SU-DHL-6 (cell line): ENCODE data around the gene PLA2G4B.

Source experiments
- H2AFZ ChIP-seq: fragments of 200-600 bp; sonication (generic); 2 replicates; pipeline ENCODE4 v1.6.1; 2014; ENCODE audit warnings: low read depth, mild to moderate bottlenecking, moderate library complexity, mixed read lengths, antibody characterized with exemption, low read length; ENCODE audit not compliant: severe bottlenecking
- H3F3A ChIP-seq: fragments of 200-600 bp; shearing (Covaris generic); 2 replicates; pipeline ENCODE4 v1.6.0; 2016; ENCODE audit warnings: antibody characterized with exemption, mild to moderate bottlenecking; ENCODE audit not compliant: insufficient read depth
- H3K27ac ChIP-seq: fragments of 200-600 bp; sonication (generic); 2 replicates; pipeline ENCODE4 v1.5.1; 2016; ENCODE audit warnings: low read depth, mild to moderate bottlenecking, low read length, moderate library complexity, mixed read lengths
- H3K27me3 ChIP-seq: fragments of 200-600 bp; sonication (generic), shearing (Covaris generic); 2 replicates; pipeline ENCODE4 v1.6.0; 2014; ENCODE audit warnings: mild to moderate bottlenecking, low read length
- H3K36me3 ChIP-seq: fragments of 200-600 bp; sonication (generic); 2 replicates; pipeline ENCODE4 v1.6.1; 2014; ENCODE audit warnings: mild to moderate bottlenecking, low read length, mixed read lengths
- H3K4me2 ChIP-seq: fragments of 300-600, 200-600 bp; shearing (Covaris generic), sonication (generic); 2 replicates; pipeline ENCODE4 v1.6.0; 2014; ENCODE audit warnings: low read length, low read depth, mild to moderate bottlenecking; ENCODE audit not compliant: poor library complexity, severe bottlenecking
- H3K4me3 ChIP-seq: fragments of 200-600 bp; sonication (generic); 2 replicates; pipeline ENCODE4 v1.5.1; 2014; ENCODE audit warnings: antibody characterized with exemption, low read length, mild to moderate bottlenecking, mixed read lengths; ENCODE audit not compliant: insufficient read depth, poor library complexity, severe bottlenecking
- H3K79me2 ChIP-seq: fragments of 200-600 bp; sonication (generic); 2 replicates; pipeline ENCODE4 v1.6.1; 2014; ENCODE audit warnings: mild to moderate bottlenecking, low read length, moderate library complexity; ENCODE audit not compliant: insufficient read depth
- H3K9ac ChIP-seq: fragments of 200-600 bp; sonication (generic); 2 replicates; pipeline ENCODE4 v1.7.0; 2014; ENCODE audit warnings: mild to moderate bottlenecking, low read length
- H3K9me2 ChIP-seq: fragments of 200-600 bp; sonication (generic); replicated peaks from 2 replicates; pipeline ENCODE4 v1.6.1; 2014; ENCODE audit warnings: low read length; ENCODE audit not compliant: insufficient read depth
- H3K9me3 ChIP-seq: fragments of 200-600 bp; sonication (generic); 2 replicates; pipeline ENCODE4 v1.6.1; 2014; ENCODE audit warnings: low read length, mixed read lengths; ENCODE audit not compliant: insufficient read depth
- H4K20me1 ChIP-seq: fragments of 200-600 bp; sonication (generic); 2 replicates; pipeline ENCODE4 v1.6.1; 2014; ENCODE audit warnings: low read depth, mild to moderate bottlenecking, antibody characterized with exemption, low read length, moderate library complexity, mixed read lengths
- CTCF ChIP-seq: fragments of 200-600 bp; sonication (generic); IDR thresholded peaks from one replicate; pipeline ENCODE4 v1.5.1; 2017; ENCODE audit warnings: antibody characterized with exemption, mild to moderate bottlenecking, low read length, moderate library complexity; ENCODE audit not compliant: insufficient read depth, poor library complexity, severe bottlenecking
- EZH2phosphoT487 ChIP-seq: fragments of 200-600 bp; sonication (generic), shearing (Covaris generic); conservative IDR thresholded peaks from 2 replicates; pipeline ENCODE4 v1.6.1; 2018; ENCODE audit warnings: mild to moderate bottlenecking, antibody characterized with exemption, low read length, moderate library complexity, mixed read lengths

The PLA2G4B gene

GRCh38 chr15:41891946-41892345 lies 53.3 kb downstream of the PLA2G4B start:
- Histone ChIP-seq H3K36me3 (no peaks in the 10 kb centered on the region), H3K79me2 (no peaks in the 10 kb centered on the region), H3K4me2 (no peak overlapping the region), H3K4me3 (no peak overlapping the region), H2AFZ (no peak overlapping the region), H4K20me1 (no peaks in the 10 kb centered on the region), H3K9ac (no peak overlapping the region), H3K27ac (no peak overlapping the region), H3F3A (no peaks in the 10 kb centered on the region), H3K9me2 (no peaks in the 10 kb centered on the region), H3K9me3 (no peaks in the 10 kb centered on the region), H3K27me3 (no peaks in the 10 kb centered on the region)
- no peak for TF ChIP-seq CTCF
- no peak for TF ChIP-seq EZH2phosphoT487

- Histone ChIP-seq H3K36me3 (no peaks in the 10 kb centered on the region), H3K4me3 (no peak overlapping the region), H2AFZ (no peak overlapping the region), H3K9me2 (no peaks in the 10 kb centered on the region), H3K4me2 (no peak overlapping the region), H3K9me3 (no peaks in the 10 kb centered on the region), H3K27me3 (no peaks in the 10 kb centered on the region), H3K79me2 (no peaks in the 10 kb centered on the region), H3K9ac (no peak overlapping the region), H3F3A (no peaks in the 10 kb centered on the region), H3K27ac (no peak overlapping the region), H4K20me1 (no peaks in the 10 kb centered on the region)
- no peak for TF ChIP-seq CTCF
- no peak for TF ChIP-seq EZH2phosphoT487
These were observed 54.2 kb downstream of the PLA2G4B start for GRCh38 chr15:41892621-41893421.

GRCh38 chr15:41893422-41894250 lies 55.0 kb downstream of the PLA2G4B start, which contains the start of gene SPTBN5:
Gene SPTBN5, minus strand, starts transcription at chr15:41894053. Its CDS starts 556 bp downstream, at chr15:41893497.
- H3K27me3 ChIP-seq, result no peaks in the 10 kb centered on the region
- no peaks in the 10 kb centered on the region for H3K9me2 ChIP-seq
- H3K4me3 ChIP-seq, result no peak within 1 kb of the TSS
- H2AFZ ChIP-seq, result no peak within 1 kb of the TSS
- no peak within 1 kb of the TSS for H3K4me2 ChIP-seq
- no peaks in the 10 kb centered on the region for H4K20me1 ChIP-seq
- TF ChIP-seq EZH2phosphoT487, result no peak
- TF ChIP-seq CTCF, result no peak
- H3K9me3 ChIP-seq, result no peaks in the 10 kb centered on the region
- H3K79me2 ChIP-seq, result no peaks in the 10 kb centered on the region
- no peak within 1 kb of the TSS for H3K27ac ChIP-seq
- no peaks in the 10 kb centered on the region for H3F3A ChIP-seq
- H3K36me3 ChIP-seq, result no peaks in the 10 kb centered on the region
- H3K9ac ChIP-seq, result no peak within 1 kb of the TSS
